Stimulated activated naive CD8-positive, alpha-beta T cell treated with anti-CD3 and anti-CD28 coated beads, Interleukin-15, amount 100 ng/mL, for 72 hours (primary cell): Measurements from ENCODE around the gene ZNF469.

Experiments
- ATAC-seq: fragments of 150-1000 bp; cut with Tn5 transposase; 2 replicates; pipeline ENCODE4 v1.10.0; 2021; ENCODE audit warnings: mild to moderate bottlenecking, moderate library complexity
- DNase-seq, 2 donors: peaks; one replicate each; pipeline ENCODE4 v3.0.0; 2021 to 2022
- H3K27ac Mint-ChIP-seq, 2 donors: one replicate each; pipeline ENCODE4 v1.8.0; 2022; ENCODE audit warnings: mild to moderate bottlenecking in 2 of 2, mixed read lengths in 2 of 2, moderate library complexity in 2 of 2
- H3K27me3 Mint-ChIP-seq: one replicate; pipeline ENCODE4 v1.8.0; 2022; ENCODE audit warnings: mixed read lengths
- H3K4me1 Mint-ChIP-seq: one replicate; pipeline ENCODE4 v1.8.0; 2022; ENCODE audit warnings: mild to moderate bottlenecking, mixed read lengths
- H3K4me3 Mint-ChIP-seq, 2 donors: one replicate each; pipeline ENCODE4 v1.8.0; 2022; ENCODE audit warnings: mild to moderate bottlenecking in 2 of 2, mixed read lengths in 2 of 2, moderate library complexity in 1 of 2
- H3K9me3 Mint-ChIP-seq, 2 donors: one replicate each; pipeline ENCODE4 v1.8.0; 2022; ENCODE audit warnings: mixed read lengths in 2 of 2

The ZNF469 gene

DNA sequence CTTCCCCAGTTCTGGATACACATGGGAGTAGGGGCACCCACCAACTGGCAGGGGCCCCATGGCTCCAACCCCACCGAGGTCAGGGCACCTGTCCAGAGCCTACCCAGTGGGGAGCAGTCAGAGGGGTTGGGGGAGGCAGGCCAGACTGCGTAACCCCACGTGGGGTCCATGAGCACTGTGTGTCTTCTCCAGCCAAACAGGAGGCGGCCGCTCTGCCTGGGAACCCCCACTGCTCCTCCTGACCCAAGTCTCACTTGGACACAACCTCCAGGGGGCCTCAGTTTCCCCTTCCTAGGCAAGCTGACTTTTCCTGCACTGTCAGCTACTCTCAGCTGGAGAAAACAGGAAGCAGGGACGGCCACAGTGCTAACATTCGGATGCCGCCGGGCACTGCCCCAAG, 7.5 kb downstream of the ZNF469 start:
- no peaks in the 10 kb centered on the region for H3K4me1 Mint-ChIP-seq
- no peak overlapping the region for H3K27ac Mint-ChIP-seq
- H3K9me3 Mint-ChIP-seq: no peaks in the 10 kb centered on the region
- no peak for ATAC-seq
- peaks cover 49% of the 10 kb centered on the region for H3K27me3 Mint-ChIP-seq
- DNase-seq: no peak
- H3K4me3 Mint-ChIP-seq: no peak overlapping the region

DNA sequence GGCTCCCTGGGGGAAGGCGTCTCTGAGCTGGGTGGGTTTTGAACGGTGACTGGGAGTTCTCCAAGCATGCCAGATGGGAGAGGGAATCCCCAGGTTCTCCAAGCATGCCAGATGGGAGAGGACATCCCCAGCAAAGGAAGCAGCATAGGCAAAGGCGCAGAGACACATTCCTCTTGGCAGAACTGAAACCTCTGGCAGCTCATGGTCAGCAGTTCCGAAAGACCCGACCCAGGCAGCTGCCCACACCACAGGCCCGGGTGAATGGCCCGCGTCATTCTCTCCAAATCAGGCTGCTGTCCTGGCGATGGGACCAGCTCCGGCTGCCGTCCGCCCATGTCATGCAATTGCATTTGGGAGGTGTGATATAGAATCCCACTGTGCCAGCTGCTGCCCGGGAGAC, 8.0 kb downstream of the ZNF469 start:
- peaks cover 44% of the 10 kb centered on the region for H3K27me3 Mint-ChIP-seq
- H3K4me3 Mint-ChIP-seq: no peak overlapping the region
- no peaks in the 10 kb centered on the region for H3K9me3 Mint-ChIP-seq
- no peak for DNase-seq
- no peak overlapping the region for H3K27ac Mint-ChIP-seq
- no peak for ATAC-seq
- H3K4me1 Mint-ChIP-seq: no peaks in the 10 kb centered on the region

- H3K27ac Mint-ChIP-seq: no peak overlapping the region
- H3K27me3 Mint-ChIP-seq: peaks cover 39% of the 10 kb centered on the region
- no peak overlapping the region for H3K4me3 Mint-ChIP-seq
- H3K4me1 Mint-ChIP-seq: no peaks in the 10 kb centered on the region
- DNase-seq: no peak
- ATAC-seq: no peak
- H3K9me3 Mint-ChIP-seq: no peaks in the 10 kb centered on the region
Observed at GRCh38 chr16:88391144-88391850, 8.5 kb downstream of the ZNF469 start.

DNA sequence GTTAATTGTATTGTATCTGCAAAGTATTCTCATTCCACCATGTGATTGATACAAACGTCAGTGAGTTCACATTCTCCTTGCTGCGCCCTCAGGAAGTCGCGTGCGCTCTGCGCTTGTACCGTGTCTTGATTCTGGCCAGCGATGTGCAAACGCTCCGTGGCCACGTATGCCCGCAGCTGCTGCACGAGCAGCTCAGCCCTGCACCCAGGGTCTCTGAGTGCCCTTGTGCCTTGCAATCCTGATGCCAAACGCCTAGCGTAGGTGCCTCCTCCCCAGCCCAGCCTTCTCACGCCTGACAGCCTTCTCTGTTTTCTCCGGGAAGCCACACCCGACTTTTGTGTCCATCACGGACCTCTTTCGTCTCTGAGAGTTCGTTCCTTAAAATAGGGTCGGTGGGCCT, 9.4 kb downstream of the ZNF469 start:
- Mint-ChIP-seq H3K27me3 (peaks cover 33% of the 10 kb centered on the region), H3K9me3 (no peaks in the 10 kb centered on the region), H3K4me3 (no peak overlapping the region), H3K4me1 (no peaks in the 10 kb centered on the region), H3K27ac (no peak overlapping the region)
- ATAC-seq (no peak), DNase-seq (no peak)

DNA sequence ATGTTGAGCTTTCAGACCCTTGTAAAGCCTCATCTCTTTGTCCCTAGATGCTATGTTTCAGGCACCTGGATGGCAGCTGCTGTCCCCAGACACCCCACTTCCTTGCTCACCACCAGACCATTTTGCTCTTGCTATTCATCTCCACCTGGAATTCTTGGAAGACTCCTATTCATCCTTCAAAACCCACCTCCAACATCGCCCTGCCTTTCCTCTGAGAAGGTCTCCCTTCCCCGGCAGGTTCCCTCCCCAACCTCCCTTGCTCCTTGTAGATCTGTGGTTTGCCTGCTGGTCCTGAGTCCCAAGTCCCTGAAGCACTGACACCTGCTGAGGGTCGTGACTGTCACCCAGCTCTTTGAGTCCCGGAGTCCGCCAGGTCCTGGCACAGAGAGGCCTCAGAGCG, 9.9 kb downstream of the ZNF469 start:
- Mint-ChIP-seq H3K27me3 (peaks cover 33% of the 10 kb centered on the region), H3K4me1 (no peaks in the 10 kb centered on the region), H3K27ac (no peak overlapping the region), H3K9me3 (no peaks in the 10 kb centered on the region), H3K4me3 (no peak overlapping the region)
- DNase-seq: no peak
- ATAC-seq: no peak

DNA sequence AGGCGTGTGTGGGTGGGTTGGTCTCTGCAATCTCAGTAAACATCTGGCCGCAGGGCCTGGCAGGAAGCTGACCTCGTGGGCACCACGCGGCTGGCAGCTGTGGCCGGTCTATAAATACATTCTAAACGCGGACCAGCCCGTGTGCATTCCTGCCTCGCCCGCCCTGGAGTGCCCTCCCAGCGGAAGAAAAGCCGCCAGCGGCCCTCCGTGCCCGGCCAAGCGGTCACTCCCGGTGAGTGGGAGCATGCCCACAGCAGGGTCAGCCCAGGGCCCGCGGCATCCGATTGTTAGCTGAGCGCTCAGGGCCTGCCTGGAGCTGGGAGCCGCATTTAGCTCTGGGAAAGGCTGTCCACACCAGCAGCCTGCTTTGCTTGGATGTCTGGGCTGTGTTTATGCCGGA, 10.3 kb downstream of the ZNF469 start:
- no peak for DNase-seq
- H3K4me3 Mint-ChIP-seq: no peak overlapping the region

DNA sequence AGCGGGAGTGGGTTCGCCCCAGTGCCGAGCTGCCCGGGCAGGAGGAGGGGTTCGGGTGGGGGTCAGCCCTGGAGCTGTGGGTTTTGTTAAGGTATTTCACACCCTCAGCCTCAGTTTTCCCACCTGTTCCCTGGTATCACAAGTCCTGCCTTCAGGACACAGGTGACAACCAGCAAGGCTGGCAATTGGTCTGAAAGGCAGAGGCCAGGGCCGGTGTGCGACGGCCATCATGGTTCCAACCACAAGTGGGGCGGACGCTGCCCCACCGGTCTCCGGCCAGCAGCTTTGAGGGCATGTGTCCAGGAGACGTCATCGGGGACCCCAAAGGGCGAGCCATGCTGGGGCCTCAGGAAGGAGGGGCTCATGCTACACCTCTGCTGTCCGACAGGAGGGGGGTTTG, 10.8 kb downstream of the ZNF469 start:
- H3K27me3 Mint-ChIP-seq: peaks cover 33% of the 10 kb centered on the region
- ATAC-seq (no peak), DNase-seq (no peak)
- no peaks in the 10 kb centered on the region for H3K4me1 Mint-ChIP-seq
- H3K4me3 Mint-ChIP-seq: no peak overlapping the region
- peaks cover 0 to 9% of the 10 kb centered on the region in 2 donors for H3K9me3 Mint-ChIP-seq
- H3K27ac Mint-ChIP-seq: no peak overlapping the region

More for the DNA sequence above, 10.3 kb downstream of the ZNF469 start:
- Mint-ChIP-seq H3K4me1 (no peaks in the 10 kb centered on the region), H3K27ac (no peak overlapping the region), H3K27me3 (peaks cover 33% of the 10 kb centered on the region), H3K9me3 (peaks cover 0 to 4% of the 10 kb centered on the region in 2 donors)
- no peak for ATAC-seq

- peaks cover 0 to 11% of the 10 kb centered on the region in 2 donors for H3K9me3 Mint-ChIP-seq
- H3K4me3 Mint-ChIP-seq: no peak overlapping the region
- no peak for ATAC-seq
- H3K4me1 Mint-ChIP-seq: no peaks in the 10 kb centered on the region
- H3K27ac Mint-ChIP-seq: no peak overlapping the region
- H3K27me3 Mint-ChIP-seq: peaks cover 29% of the 10 kb centered on the region
- DNase-seq: no peak
Observed at GRCh38 chr16:88394426-88394825, 11.7 kb downstream of the ZNF469 start.

DNA sequence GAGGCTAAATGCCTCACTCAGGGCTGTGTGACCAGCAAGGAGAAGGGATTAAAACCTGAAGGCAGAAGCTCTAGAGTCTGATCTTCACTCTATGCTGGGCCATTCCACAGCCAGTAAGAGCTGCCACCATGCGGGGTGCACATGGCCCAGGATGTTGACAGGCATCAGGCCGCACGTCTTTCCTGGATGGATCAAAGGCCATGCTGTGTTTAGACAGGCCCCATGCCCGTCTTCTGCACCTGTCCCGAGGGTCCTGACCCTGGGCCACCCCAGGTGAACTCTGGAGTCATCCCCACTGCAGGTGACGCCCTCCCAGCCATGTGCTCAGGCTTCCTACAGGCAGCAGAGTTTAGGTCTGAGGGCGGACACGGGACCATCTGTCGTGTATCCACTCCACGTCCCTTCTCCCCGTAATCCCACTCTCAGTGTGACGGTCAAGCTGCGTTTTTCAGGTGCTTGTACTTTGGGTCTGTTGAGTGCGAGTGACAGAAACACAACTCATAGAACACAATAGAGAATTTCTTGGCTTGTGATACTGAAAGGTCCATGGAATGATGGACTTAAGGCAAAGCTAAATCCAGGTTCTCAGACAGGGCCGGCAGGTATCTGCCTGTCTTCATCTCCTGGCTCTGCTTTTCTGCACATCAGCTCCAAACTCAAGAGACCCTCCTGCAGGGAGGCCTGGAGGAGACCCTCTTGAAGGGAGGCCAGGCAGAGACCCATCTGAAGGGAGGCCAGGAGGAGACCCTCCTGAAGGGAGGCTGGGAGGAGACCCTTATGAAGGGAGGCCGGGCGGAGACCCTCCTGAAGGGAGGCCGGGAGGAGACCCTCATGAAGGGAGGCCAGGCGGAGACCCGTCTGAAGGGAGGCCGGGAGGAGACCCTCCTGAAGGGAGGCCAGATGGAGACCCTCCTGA, 13.2 kb downstream of the ZNF469 start:
- H3K27ac Mint-ChIP-seq: peak overlapping the region in 1 of 2 donors; percentile 42
- ATAC-seq (no peak), DNase-seq (no peak)
- H3K9me3 Mint-ChIP-seq: peaks cover 0 to 11% of the 10 kb centered on the region in 2 donors
- H3K4me1 Mint-ChIP-seq: no peaks in the 10 kb centered on the region
- no peak overlapping the region for H3K4me3 Mint-ChIP-seq
- H3K27me3 Mint-ChIP-seq: peaks cover 14% of the 10 kb centered on the region

GRCh38 chr16:88398170-88398873, 15.6 kb downstream of the ZNF469 start:
- no peaks in the 10 kb centered on the region for H3K27me3 Mint-ChIP-seq
- H3K9me3 Mint-ChIP-seq: peaks cover 0 to 11% of the 10 kb centered on the region in 2 donors
- DNase-seq (no peak), ATAC-seq (no peak)
- no peak overlapping the region for H3K27ac Mint-ChIP-seq
- no peak overlapping the region for H3K4me3 Mint-ChIP-seq
- no peaks in the 10 kb centered on the region for H3K4me1 Mint-ChIP-seq

DNA sequence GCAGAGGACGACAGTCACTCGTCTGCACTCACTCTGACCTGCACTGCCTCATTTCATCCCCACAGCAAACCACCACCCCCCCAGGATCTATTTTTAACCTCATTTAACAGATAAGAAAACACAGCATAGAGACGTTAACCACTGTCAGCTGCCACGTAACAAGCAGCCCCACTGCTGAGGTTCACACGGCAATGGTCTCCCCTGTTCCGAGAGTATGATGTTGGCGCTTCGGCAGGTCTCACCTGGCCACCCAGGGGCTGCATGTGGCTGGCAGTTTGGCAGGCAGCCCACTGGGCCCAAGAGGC, 16.1 kb downstream of the ZNF469 start:
- peaks cover 0 to 11% of the 10 kb centered on the region in 2 donors for H3K9me3 Mint-ChIP-seq
- ATAC-seq: no peak

GRCh38 chr16:88400186-88400585, 17.4 kb downstream of the ZNF469 start:
- Mint-ChIP-seq H3K4me1 (no peaks in the 10 kb centered on the region), H3K9me3 (peaks cover 0 to 11% of the 10 kb centered on the region in 2 donors), H3K27me3 (no peaks in the 10 kb centered on the region), H3K27ac (no peak overlapping the region), H3K4me3 (no peak overlapping the region)
- DNase-seq (no peak), ATAC-seq (no peak)

More for the DNA sequence above, 16.1 kb downstream of the ZNF469 start:
- Mint-ChIP-seq H3K27me3 (no peaks in the 10 kb centered on the region), H3K4me1 (no peaks in the 10 kb centered on the region), H3K4me3 (no peak overlapping the region), H3K27ac (no peak overlapping the region)
- DNase-seq: no peak

GRCh38 chr16:88401604-88402246, 19.0 kb downstream of the ZNF469 start:
- DNase-seq (no peak), ATAC-seq (no peak)
- no peaks in the 10 kb centered on the region for H3K4me1 Mint-ChIP-seq
- H3K27ac Mint-ChIP-seq: no peak overlapping the region
- H3K4me3 Mint-ChIP-seq: no peak overlapping the region
- H3K9me3 Mint-ChIP-seq: peaks cover 0 to 11% of the 10 kb centered on the region in 2 donors
- H3K27me3 Mint-ChIP-seq: no peaks in the 10 kb centered on the region

- ATAC-seq (no peak), DNase-seq (no peak)
- no peak overlapping the region for H3K27ac Mint-ChIP-seq
- H3K27me3 Mint-ChIP-seq: no peaks in the 10 kb centered on the region
- no peak overlapping the region for H3K4me3 Mint-ChIP-seq
- H3K4me1 Mint-ChIP-seq: peaks cover 3% of the 10 kb centered on the region
- peaks cover 0 to 10% of the 10 kb centered on the region in 2 donors for H3K9me3 Mint-ChIP-seq
Observed at GRCh38 chr16:88402551-88403240, 19.9 kb downstream of the ZNF469 start.
